Activated naive CD8-positive, alpha-beta T cell (primary cell): Measurements from ENCODE around the gene AHI1.

Experiments
- H3K27ac Mint-ChIP-seq: one replicate; pipeline ENCODE4 v1.8.0; 2021; ENCODE audit warnings: mixed read lengths
- H3K27me3 Mint-ChIP-seq: one replicate; pipeline ENCODE4 v1.8.0; 2021; ENCODE audit warnings: mixed read lengths
- H3K36me3 Mint-ChIP-seq: one replicate; pipeline ENCODE4 v1.8.0; 2021; ENCODE audit warnings: mixed read lengths
- H3K4me1 Mint-ChIP-seq: one replicate; pipeline ENCODE4 v1.8.0; 2021; ENCODE audit warnings: low read depth, mixed read lengths
- H3K4me3 Mint-ChIP-seq: one replicate; pipeline ENCODE4 v1.8.0; 2021; ENCODE audit warnings: mild to moderate bottlenecking, mixed read lengths
- H3K9me3 Mint-ChIP-seq: one replicate; pipeline ENCODE4 v1.8.0; 2021; ENCODE audit warnings: low read depth, mixed read lengths

AHI1 gene

GRCh38 chr6:135449246-135449645 is 48.3 kb downstream of the AHI1 start:
- no peaks in the 10 kb centered on the region for H3K9me3 Mint-ChIP-seq
- H3K36me3 Mint-ChIP-seq, result peaks cover 4% of the 10 kb centered on the region
- no peak overlapping the region for H3K27ac Mint-ChIP-seq
- no peak overlapping the region for H3K4me3 Mint-ChIP-seq
- no peaks in the 10 kb centered on the region for H3K27me3 Mint-ChIP-seq
- H3K4me1 Mint-ChIP-seq, result no peaks in the 10 kb centered on the region

- Mint-ChIP-seq H3K27ac (peak overlapping the region; percentile 9), H3K9me3 (no peaks in the 10 kb centered on the region), H3K4me3 (peak overlapping the region; percentile 39), H3K4me1 (peaks cover 20% of the 10 kb centered on the region), H3K27me3 (no peaks in the 10 kb centered on the region), H3K36me3 (peaks cover 7% of the 10 kb centered on the region)
Observed at GRCh38 chr6:135440087-135440792, 57.3 kb downstream of the AHI1 start.

GRCh38 chr6:135439549-135439948 is 58.0 kb downstream of the AHI1 start:
- Mint-ChIP-seq H3K36me3 (peaks cover 3% of the 10 kb centered on the region), H3K27ac (peak overlapping the region; percentile 30), H3K4me1 (peaks cover 20% of the 10 kb centered on the region), H3K27me3 (no peaks in the 10 kb centered on the region), H3K9me3 (no peaks in the 10 kb centered on the region), H3K4me3 (peak overlapping the region; percentile 1)

- Mint-ChIP-seq H3K27me3 (no peaks in the 10 kb centered on the region), H3K4me1 (peaks cover 20% of the 10 kb centered on the region), H3K27ac (peak overlapping the region; percentile 30), H3K4me3 (peak overlapping the region; percentile 1), H3K9me3 (no peaks in the 10 kb centered on the region), H3K36me3 (peaks cover 1% of the 10 kb centered on the region)
Observed at GRCh38 chr6:135438907-135439535, 58.5 kb downstream of the AHI1 start.

- Mint-ChIP-seq H3K4me3 (no peak overlapping the region), H3K27me3 (no peaks in the 10 kb centered on the region), H3K9me3 (no peaks in the 10 kb centered on the region), H3K27ac (no peak overlapping the region), H3K4me1 (peaks cover 12% of the 10 kb centered on the region), H3K36me3 (peaks cover 3% of the 10 kb centered on the region)
Observed at GRCh38 chr6:135434991-135435390, 62.5 kb downstream of the AHI1 start.

- no peak overlapping the region for H3K4me3 Mint-ChIP-seq
- no peaks in the 10 kb centered on the region for H3K9me3 Mint-ChIP-seq
- peaks cover 3% of the 10 kb centered on the region for H3K36me3 Mint-ChIP-seq
- H3K27me3 Mint-ChIP-seq, result no peaks in the 10 kb centered on the region
- H3K4me1 Mint-ChIP-seq, result peaks cover 4% of the 10 kb centered on the region
- H3K27ac Mint-ChIP-seq, result no peak overlapping the region
Observed at GRCh38 chr6:135434095-135434494, 63.4 kb downstream of the AHI1 start.

- Mint-ChIP-seq H3K4me3 (no peak overlapping the region), H3K4me1 (peaks cover 3% of the 10 kb centered on the region), H3K27me3 (no peaks in the 10 kb centered on the region), H3K9me3 (no peaks in the 10 kb centered on the region), H3K27ac (no peak overlapping the region), H3K36me3 (peaks cover 3% of the 10 kb centered on the region)
Observed at GRCh38 chr6:135428078-135428477, 69.5 kb downstream of the AHI1 start.

- H3K4me1 Mint-ChIP-seq, result peaks cover 3% of the 10 kb centered on the region
- H3K27ac Mint-ChIP-seq, result no peak overlapping the region
- H3K36me3 Mint-ChIP-seq, result no peaks in the 10 kb centered on the region
- no peak overlapping the region for H3K4me3 Mint-ChIP-seq
- no peaks in the 10 kb centered on the region for H3K9me3 Mint-ChIP-seq
- H3K27me3 Mint-ChIP-seq, result no peaks in the 10 kb centered on the region
Observed at GRCh38 chr6:135426833-135427232, 70.7 kb downstream of the AHI1 start.

- peaks cover 2% of the 10 kb centered on the region for H3K36me3 Mint-ChIP-seq
- H3K27ac Mint-ChIP-seq, result no peak overlapping the region
- H3K27me3 Mint-ChIP-seq, result no peaks in the 10 kb centered on the region
- peaks cover 3% of the 10 kb centered on the region for H3K4me1 Mint-ChIP-seq
- H3K4me3 Mint-ChIP-seq, result no peak overlapping the region
- no peaks in the 10 kb centered on the region for H3K9me3 Mint-ChIP-seq
Observed at GRCh38 chr6:135424385-135424784, 73.2 kb downstream of the AHI1 start.

- peaks cover 2% of the 10 kb centered on the region for H3K36me3 Mint-ChIP-seq
Observed at GRCh38 chr6:135423649-135424128, 73.9 kb downstream of the AHI1 start.

GRCh38 chr6:135419162-135419561 is 78.4 kb downstream of the AHI1 start:
- Mint-ChIP-seq H3K27me3 (no peaks in the 10 kb centered on the region), H3K4me1 (no peaks in the 10 kb centered on the region), H3K27ac (no peak overlapping the region), H3K36me3 (peaks cover 7% of the 10 kb centered on the region), H3K4me3 (no peak overlapping the region), H3K9me3 (no peaks in the 10 kb centered on the region)

More at GRCh38 chr6:135423649-135424128, 73.9 kb downstream of the AHI1 start:
- no peak overlapping the region for H3K4me3 Mint-ChIP-seq
- peaks cover 3% of the 10 kb centered on the region for H3K4me1 Mint-ChIP-seq
- no peaks in the 10 kb centered on the region for H3K9me3 Mint-ChIP-seq
- H3K27me3 Mint-ChIP-seq, result no peaks in the 10 kb centered on the region
- no peak overlapping the region for H3K27ac Mint-ChIP-seq

GRCh38 chr6:135418040-135418760 is 79.3 kb downstream of the AHI1 start:
- H3K9me3 Mint-ChIP-seq, result no peaks in the 10 kb centered on the region
- no peaks in the 10 kb centered on the region for H3K4me1 Mint-ChIP-seq
- H3K27me3 Mint-ChIP-seq, result no peaks in the 10 kb centered on the region
- H3K36me3 Mint-ChIP-seq, result peaks cover 7% of the 10 kb centered on the region
- no peak overlapping the region for H3K4me3 Mint-ChIP-seq
- no peak overlapping the region for H3K27ac Mint-ChIP-seq

- H3K4me1 Mint-ChIP-seq, result no peaks in the 10 kb centered on the region
- peaks cover 11% of the 10 kb centered on the region for H3K36me3 Mint-ChIP-seq
- no peak overlapping the region for H3K4me3 Mint-ChIP-seq
- H3K27me3 Mint-ChIP-seq, result no peaks in the 10 kb centered on the region
- H3K27ac Mint-ChIP-seq, result no peak overlapping the region
- no peaks in the 10 kb centered on the region for H3K9me3 Mint-ChIP-seq
Observed at GRCh38 chr6:135412761-135413160, 84.8 kb downstream of the AHI1 start.

GRCh38 chr6:135411849-135412248 is 85.7 kb downstream of the AHI1 start:
- Mint-ChIP-seq H3K4me1 (no peaks in the 10 kb centered on the region), H3K36me3 (peaks cover 11% of the 10 kb centered on the region), H3K4me3 (no peak overlapping the region), H3K27me3 (no peaks in the 10 kb centered on the region), H3K9me3 (no peaks in the 10 kb centered on the region), H3K27ac (no peak overlapping the region)

GRCh38 chr6:135411339-135411738 is 86.2 kb downstream of the AHI1 start:
- Mint-ChIP-seq H3K27ac (no peak overlapping the region), H3K4me1 (no peaks in the 10 kb centered on the region), H3K27me3 (no peaks in the 10 kb centered on the region), H3K9me3 (no peaks in the 10 kb centered on the region), H3K4me3 (no peak overlapping the region), H3K36me3 (peaks cover 11% of the 10 kb centered on the region)
